ENCODE measurements around the gene SF1.

SF1 gene

DNA sequence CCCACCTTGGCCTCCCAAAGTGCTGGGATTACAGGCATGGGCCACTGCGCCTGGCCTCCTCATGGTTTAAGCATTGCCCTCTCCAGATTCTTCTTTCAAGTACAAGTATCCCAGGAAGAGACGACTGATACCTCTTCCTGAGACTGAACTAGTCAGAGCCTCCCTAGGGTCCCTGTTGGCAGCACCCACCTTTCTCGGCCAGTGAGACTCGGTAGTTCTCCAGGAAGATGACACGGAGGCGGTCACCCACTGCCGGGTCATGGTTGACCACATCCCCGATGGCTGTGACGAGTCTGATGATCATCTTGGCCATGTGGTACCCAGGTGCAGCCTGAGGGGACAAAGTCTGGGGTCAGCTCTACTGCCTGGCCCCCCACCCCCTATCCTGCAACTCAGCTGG lies 27.2 kb downstream of the SF1 start:
- no peak overlapping the region for H3K4me2 ChIP-seq
- H3K4me1 ChIP-seq (ENCODE audit: low read depth, poor library complexity, severe bottlenecking) = peaks cover 5% of the 10 kb centered on the region
- no peak overlapping the region for H3K9ac ChIP-seq
- no peaks in the 10 kb centered on the region for H3K79me2 ChIP-seq (ENCODE audit: insufficient read depth, low read depth)
- H3K36me3 ChIP-seq (ENCODE audit: insufficient read depth) = no peaks in the 10 kb centered on the region
- H3K27me3 ChIP-seq (ENCODE audit: insufficient read depth, low read depth) = no peaks in the 10 kb centered on the region
- H4K20me1 ChIP-seq (ENCODE audit: insufficient read depth) = no peaks in the 10 kb centered on the region
- H2AFZ ChIP-seq (ENCODE audit: low read depth) = no peak overlapping the region
- no peak overlapping the region for H3K27ac ChIP-seq
- TF ChIP-seq, protein P1, sequence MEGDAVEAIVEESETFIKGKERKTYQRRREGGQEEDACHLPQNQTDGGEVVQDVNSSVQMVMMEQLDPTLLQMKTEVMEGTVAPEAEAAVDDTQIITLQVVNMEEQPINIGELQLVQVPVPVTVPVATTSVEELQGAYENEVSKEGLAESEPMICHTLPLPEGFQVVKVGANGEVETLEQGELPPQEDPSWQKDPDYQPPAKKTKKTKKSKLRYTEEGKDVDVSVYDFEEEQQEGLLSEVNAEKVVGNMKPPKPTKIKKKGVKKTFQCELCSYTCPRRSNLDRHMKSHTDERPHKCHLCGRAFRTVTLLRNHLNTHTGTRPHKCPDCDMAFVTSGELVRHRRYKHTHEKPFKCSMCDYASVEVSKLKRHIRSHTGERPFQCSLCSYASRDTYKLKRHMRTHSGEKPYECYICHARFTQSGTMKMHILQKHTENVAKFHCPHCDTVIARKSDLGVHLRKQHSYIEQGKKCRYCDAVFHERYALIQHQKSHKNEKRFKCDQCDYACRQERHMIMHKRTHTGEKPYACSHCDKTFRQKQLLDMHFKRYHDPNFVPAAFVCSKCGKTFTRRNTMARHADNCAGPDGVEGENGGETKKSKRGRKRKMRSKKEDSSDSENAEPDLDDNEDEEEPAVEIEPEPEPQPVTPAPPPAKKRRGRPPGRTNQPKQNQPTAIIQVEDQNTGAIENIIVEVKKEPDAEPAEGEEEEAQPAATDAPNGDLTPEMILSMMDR (conservative IDR thresholded peaks at IDR 0.05; ENCODE audit: low read depth, low read length) = no peak
- no peak overlapping the region for H3K4me3 ChIP-seq (IDR thresholded peaks at IDR 0.05; ENCODE audit: insufficient read depth, low read depth, low read length)

DNA sequence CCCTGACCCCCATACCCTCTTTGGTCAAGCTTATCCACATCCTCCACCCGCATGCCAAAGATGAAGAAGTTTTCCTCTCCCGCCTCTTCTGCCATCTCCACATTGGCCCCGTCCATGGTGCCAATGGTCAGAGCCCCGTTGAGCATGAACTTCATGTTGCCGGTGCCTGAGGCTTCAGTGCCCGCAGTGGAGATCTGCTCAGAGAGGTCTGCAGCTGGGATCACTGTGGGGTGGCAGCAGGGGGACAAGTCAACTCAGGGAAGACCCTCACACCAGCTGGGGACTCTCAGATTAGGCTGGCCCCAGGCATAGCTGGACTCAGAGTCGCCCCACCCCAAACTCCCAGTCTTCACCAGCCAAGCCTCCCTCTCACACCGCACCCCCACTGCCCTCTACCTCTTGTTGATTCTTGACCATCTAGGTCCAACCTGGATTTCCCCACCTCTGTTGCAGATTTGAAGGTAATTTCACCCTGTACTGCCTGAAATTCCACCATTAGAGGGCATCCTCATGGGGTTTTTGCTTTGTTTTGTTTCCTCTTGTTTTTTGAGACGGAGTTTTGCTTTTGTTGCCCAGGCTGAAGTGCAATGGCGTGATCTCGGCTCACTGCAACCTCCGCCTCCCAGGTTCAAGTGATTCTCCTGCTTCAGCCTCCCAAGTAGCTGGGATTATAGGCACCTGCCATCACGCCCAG lies 27.8 kb downstream of the SF1 start:
- Histone ChIP-seq H3K9ac (no peak overlapping the region), H3K36me3 (ENCODE audit: insufficient read depth) (no peaks in the 10 kb centered on the region), H3K4me1 (ENCODE audit: low read depth, poor library complexity, severe bottlenecking) (peaks cover 4% of the 10 kb centered on the region), H3K27me3 (ENCODE audit: insufficient read depth, low read depth) (peaks cover 4% of the 10 kb centered on the region; the same call in 1 of the 2 replicates), H3K79me2 (ENCODE audit: insufficient read depth, low read depth) (no peaks in the 10 kb centered on the region), H3K4me2 (no peak overlapping the region), H4K20me1 (ENCODE audit: insufficient read depth) (no peaks in the 10 kb centered on the region), H2AFZ (ENCODE audit: low read depth) (no peak overlapping the region), H3K4me3 (IDR thresholded peaks at IDR 0.05; ENCODE audit: insufficient read depth, low read depth, low read length) (no peak overlapping the region), H3K27ac (no peak overlapping the region)
- TF ChIP-seq, protein P1 (conservative IDR thresholded peaks at IDR 0.05; ENCODE audit: low read depth, low read length) = no peak

DNA sequence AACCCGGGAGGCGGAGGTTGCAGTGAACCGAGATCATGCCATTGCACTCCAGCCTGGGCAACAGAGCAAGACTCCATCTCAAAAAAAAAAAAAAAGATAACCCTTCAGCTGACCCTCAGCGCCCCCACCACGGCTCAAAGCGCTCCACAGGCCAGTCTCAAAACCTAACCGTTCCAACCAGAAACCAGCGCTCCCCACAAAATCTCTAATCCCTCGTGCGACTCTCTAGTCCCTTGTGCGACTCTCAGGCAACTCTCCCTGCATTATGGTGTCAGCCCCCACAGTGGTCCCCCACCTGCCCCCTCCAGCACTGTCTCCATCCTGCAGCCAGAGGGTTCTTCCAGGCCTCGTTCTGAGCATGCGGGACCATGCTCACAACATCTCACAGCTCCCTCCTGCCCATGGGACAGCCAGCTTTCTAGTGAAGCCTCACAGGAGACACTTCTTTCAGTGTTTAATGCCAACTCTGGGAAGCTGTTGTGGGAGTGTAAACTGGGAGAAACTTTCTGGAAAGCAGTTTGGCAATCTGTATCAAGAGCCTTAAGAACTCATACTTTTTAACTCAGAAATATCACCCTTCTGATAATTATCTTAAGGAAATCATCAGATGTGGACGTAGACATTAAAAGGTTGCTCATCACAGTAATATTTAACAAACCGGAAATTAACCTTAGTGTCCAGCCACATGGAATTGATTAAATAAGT lies 30.2 kb downstream of the SF1 start:
- Histone ChIP-seq H4K20me1 (ENCODE audit: insufficient read depth) (no peaks in the 10 kb centered on the region), H3K27me3 (ENCODE audit: insufficient read depth, low read depth) (peaks cover 24% of the 10 kb centered on the region), H3K36me3 (ENCODE audit: insufficient read depth) (no peaks in the 10 kb centered on the region), H3K9ac (no peak overlapping the region), H3K4me1 (ENCODE audit: low read depth, poor library complexity, severe bottlenecking) (peaks cover 20% of the 10 kb centered on the region), H3K4me3 (IDR thresholded peaks at IDR 0.05; ENCODE audit: insufficient read depth, low read depth, low read length) (no peak overlapping the region), H3K27ac (no peak overlapping the region), H3K79me2 (ENCODE audit: insufficient read depth, low read depth) (no peaks in the 10 kb centered on the region), H2AFZ (ENCODE audit: low read depth) (no peak overlapping the region), H3K4me2 (no peak overlapping the region)
- TF ChIP-seq, protein P1 (conservative IDR thresholded peaks at IDR 0.05; ENCODE audit: low read depth, low read length) = no peak

DNA sequence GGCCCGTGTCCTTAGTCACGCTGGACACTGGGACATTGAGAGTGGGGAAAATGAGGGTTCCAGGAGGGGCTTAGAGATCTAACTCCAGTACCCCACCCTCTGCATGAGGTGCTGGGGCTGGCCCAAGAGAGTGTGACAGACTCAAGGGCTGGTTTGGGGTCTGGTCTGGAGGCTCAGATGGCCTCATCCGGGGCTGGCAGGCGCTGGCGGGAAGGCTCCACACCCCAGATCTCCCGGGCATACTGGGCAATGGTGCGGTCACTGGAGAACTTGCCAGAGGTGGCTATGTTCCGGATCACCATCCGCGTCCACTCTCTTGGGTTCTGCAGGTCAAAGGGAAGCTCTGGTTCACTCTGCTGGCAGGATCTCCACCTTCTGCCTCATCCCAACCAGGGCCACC lies 31.9 kb downstream of the SF1 start:
- peaks cover 31% of the 10 kb centered on the region for H3K4me1 ChIP-seq (ENCODE audit: low read depth, poor library complexity, severe bottlenecking)
- no peaks in the 10 kb centered on the region for H4K20me1 ChIP-seq (ENCODE audit: insufficient read depth)
- H2AFZ ChIP-seq (ENCODE audit: low read depth) = no peak overlapping the region
- H3K27me3 ChIP-seq (ENCODE audit: insufficient read depth, low read depth) = peaks cover 41% of the 10 kb centered on the region
- H3K79me2 ChIP-seq (ENCODE audit: insufficient read depth, low read depth) = no peaks in the 10 kb centered on the region
- TF ChIP-seq, protein P1 (conservative IDR thresholded peaks at IDR 0.05; ENCODE audit: low read depth, low read length) = no peak
- H3K9ac ChIP-seq = no peak overlapping the region
- H3K36me3 ChIP-seq (ENCODE audit: insufficient read depth) = no peaks in the 10 kb centered on the region
- no peak overlapping the region for H3K4me3 ChIP-seq (IDR thresholded peaks at IDR 0.05; ENCODE audit: insufficient read depth, low read depth, low read length)
- no peak overlapping the region for H3K27ac ChIP-seq
- H3K4me2 ChIP-seq = no peak overlapping the region
